ENCODE results near the gene CHTOP. TPM values are rescaled to one million over a fixed set of nuclear protein-coding genes. Genes with fewer than 3 reads are reported as not detected.

Gene CHTOP
- total RNA-seq, 6 experiments from 2014 or later = 21.9 to 29.7 (median 26.0) TPM

- ATAC-seq = peak in 1 of 4 donors; percentile 6
- no peaks in the 10 kb centered on the region for H3K27me3 ChIP-seq
- no peaks in the 10 kb centered on the region for H3K9me3 ChIP-seq
- DNase-seq = peak in 1 of 3 donors; percentile 26
- intact Hi-C loops (cut with DNase I) = no loop called here
- no peaks in the 10 kb centered on the region for H3K36me3 ChIP-seq
- H3K4me1 ChIP-seq = peaks cover 0 to 6% (median 2%) of the 10 kb centered on the region in 4 donors
- H3K4me3 ChIP-seq = peak within 1 kb of the TSS; percentile 29 to 52 (median 47)
- WGBS (ENCODE audit: insufficient coverage, low coverage, low lambda C conversion rate, missing lambda C conversion rate) = 100% methylated on average over 2 of the region's 10 CpGs
- no peak for TF ChIP-seq POLR2A (IDR thresholded peaks at IDR 0.05)
- TF ChIP-seq CTCF (IDR thresholded peaks at IDR 0.05) = peak in 1 of 4 donors; percentile 38
- H3K27ac ChIP-seq = peak within 1 kb of the TSS; percentile 71 to 80 (median 73)
Observed at GRCh38 chr1:153627715-153628626, 5.9 kb upstream of the CHTOP start, which contains the start of gene S100A1. Gene S100A1, plus strand, starts transcription at chr1:153628434. Its CDS starts 2,088 bp downstream, at chr1:153630522.

- Histone ChIP-seq H3K4me3 (no peak overlapping the region), H3K4me1 (peaks cover 0 to 6% (median 2%) of the 10 kb centered on the region in 4 donors), H3K27ac (no peak overlapping the region), H3K27me3 (no peaks in the 10 kb centered on the region), H3K9me3 (no peaks in the 10 kb centered on the region), H3K36me3 (no peaks in the 10 kb centered on the region)
- 79% methylated on average over 2 of the region's 6 CpGs for WGBS (ENCODE audit: insufficient coverage, low coverage, low lambda C conversion rate, missing lambda C conversion rate)
- intact Hi-C loops (cut with DNase I) = no loop called here
- DNase-seq (peak in 1 of 3 donors; percentile 17), ATAC-seq (no peak)
- TF ChIP-seq POLR2A (IDR thresholded peaks at IDR 0.05) = no peak
- no peak for TF ChIP-seq CTCF (IDR thresholded peaks at IDR 0.05)
Observed at GRCh38 chr1:153628638-153629342, 5.1 kb upstream of the CHTOP start.

GRCh38 chr1:153629343-153629665, 4.6 kb upstream of the CHTOP start:
- 100% methylated on average over 1 of the region's 5 CpGs for WGBS (ENCODE audit: insufficient coverage, low coverage, low lambda C conversion rate, missing lambda C conversion rate)

GRCh38 chr1:153629971-153630370, 3.9 kb upstream of the CHTOP start:
- Histone ChIP-seq H3K36me3 (no peaks in the 10 kb centered on the region), H3K27me3 (no peaks in the 10 kb centered on the region), H3K4me1 (peaks cover 0 to 7% (median 2%) of the 10 kb centered on the region in 4 donors), H3K9me3 (no peaks in the 10 kb centered on the region), H3K27ac (no peak overlapping the region), H3K4me3 (no peak overlapping the region)
- ATAC-seq = no peak
- intact Hi-C loops (cut with DNase I) = no loop called here
- DNase-seq = peak in 1 of 3 donors; percentile 16
- WGBS (ENCODE audit: insufficient coverage, low coverage, low lambda C conversion rate, missing lambda C conversion rate) = no CpG with 5 or more reads among the region's 1 CpG
- no peak for TF ChIP-seq POLR2A (IDR thresholded peaks at IDR 0.05)
- TF ChIP-seq CTCF (IDR thresholded peaks at IDR 0.05) = no peak

More at GRCh38 chr1:153629343-153629665, 4.6 kb upstream of the CHTOP start:
- ATAC-seq = no peak
- Histone ChIP-seq H3K27me3 (no peaks in the 10 kb centered on the region), H3K36me3 (no peaks in the 10 kb centered on the region), H3K27ac (no peak overlapping the region), H3K4me1 (peaks cover 0 to 6% (median 2%) of the 10 kb centered on the region in 4 donors), H3K4me3 (no peak overlapping the region), H3K9me3 (no peaks in the 10 kb centered on the region)
- TF ChIP-seq CTCF (IDR thresholded peaks at IDR 0.05) = no peak
- no peak for TF ChIP-seq POLR2A (IDR thresholded peaks at IDR 0.05)
- peak in 1 of 3 donors; percentile 11 for DNase-seq
- intact Hi-C loops (cut with DNase I) = no loop called here

All from right lobe of liver (tissue), 6 donors.